T-helper 2 cell (primary cell): Measurements from ENCODE around the gene DERA.
"Not testable (repeated sequence)": the region's sequence is repeated elsewhere in the genome, so short reads cannot be mapped to it uniquely, and the experiment has no call there.

ENCODE experiments used
- DNase-seq, 5 experiments: peaks; one replicate each; pipeline versions ENCODE4 v3.0.0 to v3.0.0-alpha.2; 2012 to 2022
- total RNA-seq, 2 donors: gene quantifications; one replicate each; lab custom pipeline; 2026; lab: John Stamatoyannopoulos, UW

The DERA gene
- total RNA-seq, result 6.2 to 11.5 reads per million in 2 donors

- DNase-seq, result peak; percentile 25 to 67 (median 44)
These were observed at the start of gene DERA for GRCh38 chr12:15910864-15911721. Gene DERA (plus strand): TSS chr12:15911332. CDS start chr12:15911384, 52 bp downstream.

GRCh38 chr12:15861404-15861803, 49.7 kb upstream of the DERA start:
- DNase-seq, result no peak

- no peak for DNase-seq
These were observed 48.3 kb upstream of the DERA start for GRCh38 chr12:15862840-15863239.

GRCh38 chr12:15863372-15863771, 47.8 kb upstream of the DERA start:
- no peak for DNase-seq

- no peak for DNase-seq
These were observed 47.1 kb upstream of the DERA start for GRCh38 chr12:15863984-15864383.

GRCh38 chr12:15868186-15868585, 42.9 kb upstream of the DERA start:
- no peak for DNase-seq

- DNase-seq, result no peak
These were observed 37.6 kb upstream of the DERA start for GRCh38 chr12:15873556-15873955.

- DNase-seq, result not testable (repeated sequence)
These were observed 36.5 kb upstream of the DERA start for GRCh38 chr12:15874556-15875145.

GRCh38 chr12:15875863-15876262, 35.3 kb upstream of the DERA start:
- no peak for DNase-seq

- DNase-seq, result no peak
These were observed 31.7 kb upstream of the DERA start for GRCh38 chr12:15879413-15879812.

- DNase-seq, result no peak
These were observed 30.4 kb upstream of the DERA start for GRCh38 chr12:15880721-15881120.

- DNase-seq, result peak; percentile 82 to 97 (median 93)
These were observed 28.8 kb upstream of the DERA start, which contains the start of gene STRAP for GRCh38 chr12:15882118-15882971. Gene STRAP (plus strand): TSS chr12:15882387. CDS start chr12:15882708, 321 bp downstream.

- DNase-seq, result peak in 1 of 5 experiments; percentile 23
These were observed 27.6 kb upstream of the DERA start for GRCh38 chr12:15883536-15883935.

- DNase-seq, result no peak
These were observed 24.6 kb upstream of the DERA start for GRCh38 chr12:15886372-15887042.

- DNase-seq, result no peak
These were observed 23.9 kb upstream of the DERA start for GRCh38 chr12:15887043-15887817.

- no peak for DNase-seq
These were observed 18.4 kb upstream of the DERA start for GRCh38 chr12:15892645-15893259.

- DNase-seq, result no peak
These were observed 17.9 kb upstream of the DERA start for GRCh38 chr12:15893260-15893659.

GRCh38 chr12:15896867-15897266, 14.3 kb upstream of the DERA start:
- DNase-seq, result no peak

- DNase-seq, result no peak
These were observed 13.7 kb upstream of the DERA start for GRCh38 chr12:15897433-15897832.

GRCh38 chr12:15899282-15899870, 11.8 kb upstream of the DERA start:
- peak in 1 of 5 experiments; percentile 27 for DNase-seq
